T-cell (primary cell): ENCODE measurements around the gene ARRB2. TPM values are rescaled to one million over a fixed set of nuclear protein-coding genes. Genes with fewer than 3 reads are reported as not detected.

Experiments used
- ATAC-seq, 4 experiments: fragments of 200-7000 bp in 3 of 4; fragments of 150-1000 bp in 1 of 4; cut with Tn5 transposase; replicated peaks in 1 of 4; 1 replicate in 3 of 4; 2 replicates in 1 of 4; pipeline ENCODE4 v1.10.0; 2021; ENCODE audit warnings: moderate library complexity in 3 of 4, mild to moderate bottlenecking in 2 of 4, moderate number of reproducible peaks in 1 of 4
- CTCF ChIA-PET, 2 donors: fragments of 300-600 bp; sonication (Branson Sonifier 250); formaldehyde crosslinking; loops; one replicate each; lab custom pipeline; 2022; ENCODE audit warnings: antibody characterized with exemption in 2 of 2; lab: Charles Lee
- POLR2A ChIA-PET, 2 donors: fragments of 300-600 bp; sonication (Branson Sonifier 250); formaldehyde crosslinking; loops; one replicate each; lab custom pipeline; 2022; ENCODE audit warnings: antibody characterized with exemption in 2 of 2; lab: Charles Lee
- DNase-seq, 35 experiments: peaks; one replicate each; pipeline versions ENCODE4 v3.0.0 to v3.0.0-alpha.2; 2013 to 2023
- H3K27ac ChIP-seq: one replicate; pipeline ENCODE4 v1.5.1; 2013; ENCODE audit warnings: low read length
- H3K27me3 ChIP-seq, 2 experiments: replicated peaks in 1 of 2; 1 replicate in 1 of 2; 2 replicates in 1 of 2; pipeline versions ENCODE4 v1.6.1 to v1.7.0; 2013; ENCODE audit warnings: low read length in 1 of 2, mixed read lengths in 1 of 2; ENCODE audit not compliant: control insufficient read depth in 2 of 2, insufficient read depth in 2 of 2; ENCODE audit errors: extremely low read depth in 1 of 2
- H3K36me3 ChIP-seq, 2 donors: 1 replicate in 1 of 2; 2 replicates in 1 of 2; pipeline versions ENCODE4 v1.6.1 to v1.7.0; 2013; ENCODE audit warnings: low read length in 1 of 2; ENCODE audit not compliant: control insufficient read depth in 2 of 2, insufficient read depth in 1 of 2; ENCODE audit errors: extremely low read depth in 1 of 2
- H3K4me1 ChIP-seq, 2 experiments: 1 replicate in 1 of 2; 2 replicates in 1 of 2; pipeline versions ENCODE4 v1.6.1 to v1.7.0; 2013; ENCODE audit warnings: low read length in 2 of 2, mixed read lengths in 1 of 2; ENCODE audit not compliant: insufficient read depth in 2 of 2, control insufficient read depth in 1 of 2; ENCODE audit errors: extremely low read depth in 1 of 2
- H3K4me3 ChIP-seq, 2 donors: 1 replicate in 1 of 2; 2 replicates in 1 of 2; pipeline versions ENCODE4 v1.5.1 to v1.7.0; 2013; ENCODE audit warnings: mild to moderate bottlenecking in 2 of 2, low read length in 1 of 2, moderate library complexity in 1 of 2; ENCODE audit not compliant: control insufficient read depth in 1 of 2; ENCODE audit errors: extremely low read depth in 1 of 2
- H3K9me3 ChIP-seq: 2 replicates; pipeline ENCODE4 v1.7.0; 2013
- H3K27ac Mint-ChIP-seq, 2 donors: one replicate each; pipeline ENCODE4 v1.8.0; 2020 to 2021; ENCODE audit warnings: mild to moderate bottlenecking in 2 of 2, mixed read lengths in 2 of 2
- H3K27me3 Mint-ChIP-seq, 2 donors: one replicate each; pipeline ENCODE4 v1.8.0; 2021 to 2022; ENCODE audit warnings: mixed read lengths in 2 of 2
- H3K36me3 Mint-ChIP-seq: one replicate; pipeline ENCODE4 v1.8.0; 2021; ENCODE audit warnings: mixed read lengths
- H3K4me1 Mint-ChIP-seq, 3 donors: one replicate each; pipeline ENCODE4 v1.8.0; 2020 to 2022; ENCODE audit warnings: mixed read lengths in 3 of 3, mild to moderate bottlenecking in 1 of 3
- H3K4me3 Mint-ChIP-seq, 3 donors: one replicate each; pipeline ENCODE4 v1.8.0; 2020 to 2022; ENCODE audit warnings: mild to moderate bottlenecking in 3 of 3, mixed read lengths in 3 of 3, moderate library complexity in 3 of 3
- H3K9me3 Mint-ChIP-seq, 3 donors: one replicate each; pipeline ENCODE4 v1.8.0; 2020 to 2022; ENCODE audit warnings: mixed read lengths in 3 of 3
- WGBS: methylation state at CpG from one replicate; pipeline ENCODE4 v1.1.5; 2013; ENCODE audit warnings: missing lambda C conversion rate; ENCODE audit not compliant: insufficient coverage; 5-methylcytosine and 5-hydroxymethylcytosine counted together
- total RNA-seq, 35 experiments: library from RNA in 6 of 35; stranded (reverse) in 6 of 35; fragments of 120-200 nt in 1 of 35; gene quantifications; one replicate each; pipeline versions ENCODE4 v1.2.1 to v1.2.4 and lab custom pipeline; 2013 to 2026

Gene ARRB2
- total RNA-seq (100 to 1,000 TPM; 247 to 374 (median 325) TPM), total RNA-seq (lab: John Stamatoyannopoulos, UW) (25.4 to 293 (median 119) reads per million in 29 experiments)
- total RNA-seq (2013), result 174 TPM

GRCh38 chr17:4709794-4710692 lies at the start of gene ARRB2:
Gene ARRB2 (plus strand): TSS chr17:4710632. CDS start chr17:4710722, 90 bp downstream.
- Histone ChIP-seq H3K27ac (peak within 1 kb of the TSS; percentile 77), H3K4me1 (peaks cover 29 to 52% of the 10 kb centered on the region in 2 experiments), H3K9me3 (no peaks in the 10 kb centered on the region), H3K4me3 (peak within 1 kb of the TSS; percentile 71 to 93), H3K27me3 (no peaks in the 10 kb centered on the region), H3K36me3 (peaks cover 0 to 2% of the 10 kb centered on the region in 2 donors)
- H3K27ac Mint-ChIP-seq, result peak within 1 kb of the TSS; percentile 95 to 99
- peak within 1 kb of the TSS; percentile 90 to 99 (median 94) for H3K4me3 Mint-ChIP-seq
- no peaks in the 10 kb centered on the region for H3K36me3 Mint-ChIP-seq
- ChIA-PET CTCF (interaction anchor here (0.6 to 2.2 kb wide), 16 partner anchors 22 to 258 kb away, joined by 3 to 12 read pairs (median 4); partner anchors contain the start of genes C17orf107 (in 1 of the 2), PLD2 (in 1 of the 2), PSMB6 (in 1 of the 2) and RNF167 (in 1 of the 2)), POLR2A (interaction anchor here in 1 of 2 donors (0.6 kb wide), 1 partner anchor 8 kb away, joined by 3 read pairs; no protein-coding TSS in a partner anchor)
- no peaks in the 10 kb centered on the region for H3K27me3 Mint-ChIP-seq
- H3K4me1 Mint-ChIP-seq, result peaks cover 34 to 56% (median 46%) of the 10 kb centered on the region in 3 donors
- H3K9me3 Mint-ChIP-seq, result no peaks in the 10 kb centered on the region
- ATAC-seq (peak; percentile 80 to 85 (median 82)), DNase-seq (peak; percentile 95 to 100 (median 99))
- WGBS, result under 1% methylated on average over 54 of the region's 67 CpGs

- Histone ChIP-seq H3K27me3 (peaks cover 0 to 8% of the 10 kb centered on the region in 2 experiments), H3K36me3 (no peaks in the 10 kb centered on the region), H3K9me3 (no peaks in the 10 kb centered on the region), H3K4me3 (no peak overlapping the region), H3K27ac (no peak overlapping the region), H3K4me1 (no peaks in the 10 kb centered on the region)
- H3K36me3 Mint-ChIP-seq, result no peaks in the 10 kb centered on the region
- H3K4me3 Mint-ChIP-seq, result no peak overlapping the region
- no peak overlapping the region for H3K27ac Mint-ChIP-seq
- H3K27me3 Mint-ChIP-seq, result peaks cover 3 to 4% of the 10 kb centered on the region in 2 donors
- 54% methylated on average over 4 of the region's 8 CpGs for WGBS
- ATAC-seq, result no peak
- peaks cover 0 to 4% (median 3%) of the 10 kb centered on the region in 3 donors for H3K4me1 Mint-ChIP-seq
- ChIA-PET POLR2A (interaction anchor here in 1 of 2 donors (0.5 kb wide), 1 partner anchor 92 kb away, joined by 4 read pairs; no protein-coding TSS in a partner anchor), CTCF (no interaction called here)
- no peaks in the 10 kb centered on the region for H3K9me3 Mint-ChIP-seq
- DNase-seq, result no peak
Measured at GRCh38 chr17:4663711-4664110, 46.7 kb upstream of the ARRB2 start.

GRCh38 chr17:4664230-4664629 lies 46.2 kb upstream of the ARRB2 start:
- H3K4me3 Mint-ChIP-seq, result no peak overlapping the region
- H3K36me3 Mint-ChIP-seq, result no peaks in the 10 kb centered on the region
- Histone ChIP-seq H3K27me3 (peaks cover 0 to 8% of the 10 kb centered on the region in 2 experiments), H3K4me1 (no peaks in the 10 kb centered on the region), H3K9me3 (no peaks in the 10 kb centered on the region), H3K27ac (no peak overlapping the region), H3K36me3 (no peaks in the 10 kb centered on the region), H3K4me3 (no peak overlapping the region)
- peaks cover 3 to 4% of the 10 kb centered on the region in 2 donors for H3K27me3 Mint-ChIP-seq
- H3K4me1 Mint-ChIP-seq, result peaks cover 0 to 4% (median 3%) of the 10 kb centered on the region in 3 donors
- ATAC-seq (no peak), DNase-seq (no peak)
- WGBS, result 69% methylated on average over 4 of the region's 9 CpGs
- POLR2A ChIA-PET, result interaction anchor here in 1 of 2 donors (0.5 kb wide), 1 partner anchor 92 kb away, joined by 4 read pairs; no protein-coding TSS in a partner anchor
- H3K27ac Mint-ChIP-seq, result no peak overlapping the region
- CTCF ChIA-PET, result no interaction called here
- no peaks in the 10 kb centered on the region for H3K9me3 Mint-ChIP-seq

GRCh38 chr17:4665027-4665426 lies 45.4 kb upstream of the ARRB2 start:
- Histone ChIP-seq H3K27ac (no peak overlapping the region), H3K4me1 (no peaks in the 10 kb centered on the region), H3K36me3 (no peaks in the 10 kb centered on the region), H3K9me3 (no peaks in the 10 kb centered on the region), H3K4me3 (no peak overlapping the region), H3K27me3 (peaks cover 0 to 8% of the 10 kb centered on the region in 2 experiments)
- Mint-ChIP-seq H3K27me3 (peaks cover 0 to 4% of the 10 kb centered on the region in 2 donors), H3K4me1 (peaks cover 0 to 4% (median 3%) of the 10 kb centered on the region in 3 donors), H3K36me3 (peaks cover 3% of the 10 kb centered on the region), H3K27ac (no peak overlapping the region), H3K4me3 (no peak overlapping the region), H3K9me3 (no peaks in the 10 kb centered on the region)
- no peak for ATAC-seq
- ChIA-PET CTCF (no interaction called here), POLR2A (no interaction called here)
- DNase-seq, result no peak
- 86% methylated on average over 8 of the region's 9 CpGs for WGBS

GRCh38 chr17:4666296-4666695 lies 44.1 kb upstream of the ARRB2 start:
- Histone ChIP-seq H3K9me3 (no peaks in the 10 kb centered on the region), H3K4me3 (no peak overlapping the region), H3K27me3 (peaks cover 0 to 8% of the 10 kb centered on the region in 2 experiments), H3K36me3 (peaks cover 2 to 7% of the 10 kb centered on the region in 2 donors), H3K4me1 (no peaks in the 10 kb centered on the region), H3K27ac (no peak overlapping the region)
- Mint-ChIP-seq H3K27me3 (peaks cover 0 to 4% of the 10 kb centered on the region in 2 donors), H3K9me3 (no peaks in the 10 kb centered on the region), H3K4me1 (peaks cover 0 to 4% (median 3%) of the 10 kb centered on the region in 3 donors), H3K36me3 (peaks cover 12% of the 10 kb centered on the region), H3K27ac (no peak overlapping the region), H3K4me3 (no peak overlapping the region)
- WGBS, result no CpG with 5 or more reads among the region's 5 CpGs
- ATAC-seq, result no peak
- no peak for DNase-seq
- ChIA-PET POLR2A (no interaction called here), CTCF (no interaction called here)

- H3K27ac ChIP-seq, result no peak overlapping the region
Measured at GRCh38 chr17:4667166-4667565, 43.3 kb upstream of the ARRB2 start.

More at GRCh38 chr17:4667166-4667565, 43.3 kb upstream of the ARRB2 start:
- no CpG with 5 or more reads among the region's 4 CpGs for WGBS
- Histone ChIP-seq H3K36me3 (peaks cover 6 to 15% of the 10 kb centered on the region in 2 donors), H3K27me3 (peaks cover 0 to 8% of the 10 kb centered on the region in 2 experiments), H3K4me1 (no peaks in the 10 kb centered on the region), H3K9me3 (no peaks in the 10 kb centered on the region), H3K4me3 (no peak overlapping the region)
- peaks cover 0 to 4% of the 10 kb centered on the region in 2 donors for H3K27me3 Mint-ChIP-seq
- no peak for ATAC-seq
- H3K4me3 Mint-ChIP-seq, result no peak overlapping the region
- POLR2A ChIA-PET, result no interaction called here
- no peak for DNase-seq
- CTCF ChIA-PET, result no interaction called here
- H3K36me3 Mint-ChIP-seq, result peaks cover 16% of the 10 kb centered on the region
- H3K9me3 Mint-ChIP-seq, result no peaks in the 10 kb centered on the region
- peaks cover 0 to 3% (median 2%) of the 10 kb centered on the region in 3 donors for H3K4me1 Mint-ChIP-seq
- H3K27ac Mint-ChIP-seq, result no peak overlapping the region
